IMR-90 (cell line): ENCODE measurements around the gene MINDY2. TPM values are rescaled to one million over a fixed set of nuclear protein-coding genes. Genes with fewer than 3 reads are reported as not detected.

ENCODE experiments used
- ATAC-seq: fragments of 200-7000 bp; cut with Tn5 transposase; 2 replicates; pipeline ENCODE4 v1.9.1; 2020; ENCODE audit warnings: low read depth, mild to moderate bottlenecking, moderate library complexity
- BruUV-seq: library from RNA; stranded (reverse); fragments of 400-500 nt; replicated peaks from 2 replicates; lab custom pipeline; 2021; lab: Mats Ljungman, UMichigan
- CTCF ChIA-PET: fragments of 300-600 bp; formaldehyde crosslinking; extraction: SDS; loops from one replicate; lab custom pipeline; 2021; ENCODE audit warnings: antibody characterized with exemption; lab: Yijun Ruan, JAX
- POLR2A ChIA-PET: fragments of 300-600 bp; sonication (Branson Sonifier 250); formaldehyde crosslinking; loops from one replicate; lab custom pipeline; 2022; ENCODE audit warnings: antibody characterized with exemption; ENCODE audit not compliant: unreplicated experiment; lab: Charles Lee
- DNase-seq: peaks from one replicate; pipeline ENCODE4 v3.0.0; 2013
- H2AFZ ChIP-seq: replicated peaks from 2 replicates; pipeline ENCODE3; 2013; ENCODE audit warnings: low read length, mild to moderate bottlenecking; ENCODE audit not compliant: poor library complexity
- H2AK5ac ChIP-seq: 2 replicates; pipeline ENCODE4 v1.6.1; 2013; ENCODE audit warnings: low read depth, low read length, inconsistent platforms
- H2AK9ac ChIP-seq: replicated peaks from 2 replicates; pipeline ENCODE3; 2013; ENCODE audit warnings: mild to moderate bottlenecking, low read depth, low read length, moderate library complexity; ENCODE audit not compliant: poor library complexity
- H2BK120ac ChIP-seq: 2 replicates; pipeline ENCODE4 v1.6.1; 2013; ENCODE audit warnings: low read depth, low read length, inconsistent platforms
- H2BK15ac ChIP-seq: 3 replicates; pipeline ENCODE4 v1.6.1; 2013; ENCODE audit warnings: low read depth, low read length, inconsistent platforms
- H2BK20ac ChIP-seq: 2 replicates; pipeline ENCODE4 v1.6.1; 2013; ENCODE audit warnings: low read depth, mild to moderate bottlenecking, inconsistent platforms, low read length, moderate library complexity
- H2BK5ac ChIP-seq: 2 replicates; pipeline ENCODE4 v1.6.1; 2013; ENCODE audit warnings: mild to moderate bottlenecking, low read depth, low read length, inconsistent platforms; ENCODE audit not compliant: poor library complexity, severe bottlenecking
- H3K14ac ChIP-seq: replicated peaks from 2 replicates; pipeline ENCODE4 v1.6.1; 2013; ENCODE audit warnings: low read depth, low read length, inconsistent platforms
- H3K18ac ChIP-seq: 2 replicates; pipeline ENCODE4 v1.6.1; 2013; ENCODE audit warnings: low read depth, low read length, control low read depth
- H3K23ac ChIP-seq: 2 replicates; pipeline ENCODE4 v1.6.1; 2013; ENCODE audit warnings: low read depth, low read length, inconsistent platforms
- H3K27ac ChIP-seq: 2 replicates; pipeline ENCODE4 v1.5.1; 2013; ENCODE audit warnings: mild to moderate bottlenecking, control low read depth, low read length; ENCODE audit not compliant: insufficient read depth
- H3K27me3 ChIP-seq: 2 replicates; pipeline ENCODE4 v1.6.1; 2013; ENCODE audit warnings: low read length; ENCODE audit not compliant: control insufficient read depth, insufficient read depth
- H3K36me3 ChIP-seq: 2 replicates; pipeline ENCODE4 v1.6.1; 2013; ENCODE audit warnings: low read length, mixed read lengths; ENCODE audit not compliant: control insufficient read depth, insufficient read depth
- H3K4ac ChIP-seq: 2 replicates; pipeline ENCODE4 v1.6.1; 2013; ENCODE audit warnings: low read depth, low read length, inconsistent platforms
- H3K4me1 ChIP-seq: 2 replicates; pipeline ENCODE4 v1.6.1; 2013; ENCODE audit warnings: low read length, mixed read lengths; ENCODE audit not compliant: control insufficient read depth, insufficient read depth
- H3K4me2 ChIP-seq: 2 replicates; pipeline ENCODE4 v1.6.1; 2013; ENCODE audit warnings: low read depth, mild to moderate bottlenecking, control low read depth, low read length, moderate library complexity
- H3K4me3 ChIP-seq: 2 replicates; pipeline ENCODE4 v1.5.1; 2013; ENCODE audit warnings: low read depth, mild to moderate bottlenecking, control low read depth, low read length, moderate library complexity; ENCODE audit not compliant: insufficient read depth
- H3K56ac ChIP-seq: 2 replicates; pipeline ENCODE4 v1.6.1; 2013; ENCODE audit warnings: low read length, inconsistent platforms; ENCODE audit not compliant: insufficient read depth; ENCODE audit errors: extremely low read depth
- H3K79me1 ChIP-seq, 2 experiments: 2 replicates each; pipeline ENCODE4 v1.6.1; 2013; ENCODE audit warnings: low read length in 2 of 2, inconsistent platforms in 1 of 2, low read depth in 1 of 2
- H3K9ac ChIP-seq: 2 replicates; pipeline ENCODE4 v1.6.1; 2013; ENCODE audit warnings: low read depth, low read length, control low read depth
- H3K9me1 ChIP-seq: 2 replicates; pipeline ENCODE4 v1.6.1; 2013; ENCODE audit warnings: low read length, inconsistent platforms; ENCODE audit not compliant: insufficient read depth
- H3K9me3 ChIP-seq: 2 replicates; pipeline ENCODE4 v1.6.1; 2013; ENCODE audit warnings: low read length; ENCODE audit not compliant: control insufficient read depth, insufficient read depth
- H4K20me1 ChIP-seq: 2 replicates; pipeline ENCODE4 v1.6.1; 2013; ENCODE audit warnings: low read length, inconsistent platforms; ENCODE audit not compliant: insufficient read depth
- H4K5ac ChIP-seq: 2 replicates; pipeline ENCODE4 v1.6.1; 2013; ENCODE audit warnings: mild to moderate bottlenecking, low read depth, low read length, control low read depth
- H4K8ac ChIP-seq, 2 experiments: 2 replicates each; pipeline ENCODE4 v1.6.1; 2013; ENCODE audit warnings: low read depth in 2 of 2, low read length in 2 of 2, control low read depth in 1 of 2, inconsistent platforms in 1 of 2
- H4K91ac ChIP-seq: 2 replicates; pipeline ENCODE4 v1.6.1; 2013; ENCODE audit warnings: low read depth, low read length, inconsistent platforms; ENCODE audit not compliant: insufficient read depth
- BHLHE40 ChIP-seq: fragments of 150-350 bp; IDR thresholded peaks from 2 replicates; pipeline ENCODE4 v1.6.1; 2016; ENCODE audit warnings: mild to moderate bottlenecking, low read depth, low read length
- CHD1 ChIP-seq: IDR thresholded peaks from 2 replicates; pipeline ENCODE4 v1.6.1; 2012; ENCODE audit warnings: low read depth, low read length, improper control_type of control experiment
- FOS ChIP-seq: fragments of 150-350 bp; IDR thresholded peaks from 2 replicates; pipeline ENCODE4 v1.6.1; 2016; ENCODE audit warnings: low read depth, low read length
- MAFK ChIP-seq: IDR thresholded peaks from 2 replicates; pipeline ENCODE4 v1.6.1; 2012; ENCODE audit warnings: low read depth, low read length, improper control_type of control experiment
- POLR2A ChIP-seq: IDR thresholded peaks from 2 replicates; pipeline ENCODE4 v1.6.1; 2012; ENCODE audit warnings: mild to moderate bottlenecking, low read depth, low read length
- RAD21 ChIP-seq: IDR thresholded peaks from 2 replicates; pipeline ENCODE4 v1.6.1; 2012; ENCODE audit warnings: low read length, improper control_type of control experiment
- RCOR1 ChIP-seq: IDR thresholded peaks from 2 replicates; pipeline ENCODE4 v1.6.1; 2012; ENCODE audit warnings: mild to moderate bottlenecking, low read length, improper control_type of control experiment; ENCODE audit not compliant: insufficient replicate concordance
- USF2 ChIP-seq: fragments of 150-350 bp; IDR thresholded peaks from 2 replicates; pipeline ENCODE4 v1.6.1; 2017; ENCODE audit warnings: mild to moderate bottlenecking, antibody characterized with exemption, low read length, low read depth
- WGBS, 2 experiments: methylation state at CpG; one replicate each; pipeline versions ENCODE4 v1.1.5 to v1.1.7; 2013; ENCODE audit warnings: missing lambda C conversion rate in 2 of 2; ENCODE audit not compliant: insufficient read length in 1 of 2; ENCODE audit errors: extremely low coverage in 2 of 2; 5-methylcytosine and 5-hydroxymethylcytosine counted together
- dilution Hi-C: fragments of 300-500 bp; cut with HindIII; formaldehyde crosslinking; loops from one replicate; pipeline ENCODE4 v1.14.3; 2018; ENCODE audit warnings: low sequenced_read_pairs; ENCODE audit not compliant: unreplicated experiment
- in situ Hi-C: fragments of 300-500 bp; cut with MboI; formaldehyde crosslinking; loops from 3 replicates; pipeline ENCODE4 v1.14.3; 2019; ENCODE audit warnings: low sequenced_read_pairs, inconsistent platforms, mixed read lengths
- intact Hi-C: fragments of 100-400 bp; cut with micrococcal nuclease; formaldehyde crosslinking; loops from 2 replicates; pipeline ENCODE4 v1.10.0; 2022
- polyA plus RNA-seq, 3 experiments: library from polyadenylated mRNA; depleted of rRNA; stranded (reverse); fragments of >200 nt; gene quantifications; 2 replicates each; pipeline ENCODE4 v1.2.3, GENCODE V29; 2012; ENCODE audit warnings: low replicate concordance in 1 of 3
- total RNA-seq: library from RNA; depleted of rRNA; stranded (reverse); fragments of >200 nt; gene quantifications from 2 replicates; pipeline ENCODE4 v1.2.3, GENCODE V29; 2012

Gene MINDY2
- total and polyA plus RNA-seq, 2 of the 4 experiments (the other 2 are of a cell fraction): 4.0 to 9.3 TPM

GRCh38 chr15:58862326-58862725 lies 91.2 kb downstream of the MINDY2 start:
- H3K9ac ChIP-seq: no peak overlapping the region
- no peak overlapping the region for H2BK5ac ChIP-seq
- DNase-seq: no peak
- no peaks in the 10 kb centered on the region for H4K20me1 ChIP-seq
- no peaks in the 10 kb centered on the region for H3K79me1 ChIP-seq
- no peak overlapping the region for H2AFZ ChIP-seq
- no peak overlapping the region for H3K56ac ChIP-seq
- no TSS peak for BruUV-seq
- H3K27ac ChIP-seq: no peak overlapping the region
- no peaks in the 10 kb centered on the region; the same call in 1 of the 2 replicates for H3K4me1 ChIP-seq
- no peak for ATAC-seq
- no peak overlapping the region for H2BK120ac ChIP-seq
- no peak overlapping the region for H2AK5ac ChIP-seq
- no peak overlapping the region for H3K4ac ChIP-seq
- no peak overlapping the region for H3K4me2 ChIP-seq
- H3K9me3 ChIP-seq: no peaks in the 10 kb centered on the region
- POLR2A ChIA-PET: no interaction called here
- intact Hi-C loops (no loop called here), in situ Hi-C loops (no loop called here), dilution Hi-C loops (no loop called here)
- no peak overlapping the region for H4K5ac ChIP-seq
- H2BK20ac ChIP-seq: no peak overlapping the region
- H2BK15ac ChIP-seq: no peak overlapping the region
- H3K27me3 ChIP-seq: no peaks in the 10 kb centered on the region
- CTCF ChIA-PET: no interaction called here
- H4K91ac ChIP-seq: no peak overlapping the region
- H4K8ac ChIP-seq: no peak overlapping the region
- no peak overlapping the region for H2AK9ac ChIP-seq
- no peak overlapping the region for H3K14ac ChIP-seq
- WGBS, 2 experiments: no CpG with 5 or more reads among the region's 2 CpGs
- TF ChIP-seq USF2 (no peak), POLR2A (no peak), CHD1 (no peak), MAFK (no peak), FOS (no peak), RCOR1 (no peak), BHLHE40 (no peak), RAD21 (no peak)
- no peak overlapping the region for H3K23ac ChIP-seq
- no peak overlapping the region for H3K4me3 ChIP-seq
- H3K9me1 ChIP-seq: no peaks in the 10 kb centered on the region
- H3K18ac ChIP-seq: no peak overlapping the region
- no peaks in the 10 kb centered on the region for H3K36me3 ChIP-seq
